Stimulated activated CD8-positive, alpha-beta memory T cell treated with anti-CD3 and anti-CD28 coated beads, Interleukin-4, amount 100 ng/mL, for 48 hours (primary cell): ENCODE data around the gene ST3GAL3.

ENCODE experiments used
- DNase-seq: peaks from one replicate; pipeline ENCODE4 v3.0.0-alpha.2; 2020

The ST3GAL3 gene

GRCh38 chr1:43882763-43883162 lies 175.4 kb downstream of the ST3GAL3 start:
- no peak for DNase-seq

- no peak for DNase-seq
Measured at GRCh38 chr1:43883321-43883720, 176.0 kb downstream of the ST3GAL3 start.

DNA sequence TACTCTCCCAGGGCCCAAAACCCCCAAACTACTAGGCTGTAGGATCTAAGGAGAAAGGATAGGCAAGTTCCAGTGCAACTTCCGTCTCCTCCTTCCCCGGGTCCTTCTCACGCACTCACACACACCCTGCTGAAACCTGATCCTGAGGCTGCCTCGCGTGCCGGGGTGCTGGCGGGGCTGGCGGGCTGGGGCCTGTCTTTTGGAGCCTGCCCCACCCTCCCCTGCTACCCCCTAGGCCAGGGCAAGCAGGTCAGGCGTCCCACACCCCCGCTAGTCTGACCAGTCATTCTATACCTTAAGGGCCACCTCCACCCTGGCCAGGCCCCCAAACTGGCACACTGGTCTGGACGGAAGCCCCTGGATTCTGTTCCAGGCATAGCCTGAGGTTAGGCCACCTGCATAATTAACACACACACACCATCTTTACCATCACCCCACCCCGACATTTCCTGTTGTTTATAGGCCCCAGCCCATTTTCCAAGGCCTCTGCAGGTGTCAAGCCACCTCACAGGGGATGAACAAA lies 178.0 kb downstream of the ST3GAL3 start:
- DNase-seq = no peak

GRCh38 chr1:43887748-43888147 lies 180.4 kb downstream of the ST3GAL3 start:
- no peak for DNase-seq

DNA sequence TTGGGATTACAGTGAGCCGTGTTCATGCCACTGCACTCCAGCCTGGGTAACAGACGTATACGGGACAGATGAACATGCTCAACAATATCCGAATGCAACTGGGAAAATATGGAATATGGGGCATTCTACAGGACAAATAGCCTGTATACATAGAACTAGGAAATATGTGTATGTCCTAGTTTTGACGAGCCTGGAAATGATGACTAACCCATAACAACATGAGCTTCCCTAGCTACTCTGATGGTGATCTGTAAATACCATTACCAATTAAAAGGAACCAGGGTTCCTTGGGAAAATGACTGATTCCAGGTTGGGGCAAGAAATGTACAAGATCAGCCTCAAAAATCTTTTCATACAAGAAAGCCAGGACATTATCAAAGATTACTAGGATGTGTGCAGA lies 183.5 kb downstream of the ST3GAL3 start:
- DNase-seq = no peak

DNA sequence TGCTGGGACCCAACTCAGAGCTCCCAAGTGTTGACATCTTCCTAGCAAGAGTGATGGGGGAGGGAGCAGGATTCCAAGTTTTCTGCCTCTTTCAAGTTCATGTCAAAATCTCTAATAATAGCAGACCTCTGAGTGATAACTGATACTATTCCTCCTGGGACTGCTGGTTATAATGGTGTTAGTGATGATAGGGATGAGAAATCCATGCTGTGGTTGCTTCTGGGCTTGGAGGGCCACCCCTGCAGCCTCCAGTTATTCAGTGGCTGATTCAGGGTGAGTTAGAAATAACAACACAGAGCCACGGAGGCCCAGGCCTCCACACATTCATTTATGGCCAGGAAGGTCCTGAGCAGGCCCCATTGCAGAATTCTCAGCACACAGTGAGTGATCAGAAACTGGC lies 185.7 kb downstream of the ST3GAL3 start:
- DNase-seq = no peak

- DNase-seq = no peak
Measured at GRCh38 chr1:43898981-43899380, 191.6 kb downstream of the ST3GAL3 start.

- no peak for DNase-seq
Measured at GRCh38 chr1:43900386-43900785, 193.1 kb downstream of the ST3GAL3 start.

DNA sequence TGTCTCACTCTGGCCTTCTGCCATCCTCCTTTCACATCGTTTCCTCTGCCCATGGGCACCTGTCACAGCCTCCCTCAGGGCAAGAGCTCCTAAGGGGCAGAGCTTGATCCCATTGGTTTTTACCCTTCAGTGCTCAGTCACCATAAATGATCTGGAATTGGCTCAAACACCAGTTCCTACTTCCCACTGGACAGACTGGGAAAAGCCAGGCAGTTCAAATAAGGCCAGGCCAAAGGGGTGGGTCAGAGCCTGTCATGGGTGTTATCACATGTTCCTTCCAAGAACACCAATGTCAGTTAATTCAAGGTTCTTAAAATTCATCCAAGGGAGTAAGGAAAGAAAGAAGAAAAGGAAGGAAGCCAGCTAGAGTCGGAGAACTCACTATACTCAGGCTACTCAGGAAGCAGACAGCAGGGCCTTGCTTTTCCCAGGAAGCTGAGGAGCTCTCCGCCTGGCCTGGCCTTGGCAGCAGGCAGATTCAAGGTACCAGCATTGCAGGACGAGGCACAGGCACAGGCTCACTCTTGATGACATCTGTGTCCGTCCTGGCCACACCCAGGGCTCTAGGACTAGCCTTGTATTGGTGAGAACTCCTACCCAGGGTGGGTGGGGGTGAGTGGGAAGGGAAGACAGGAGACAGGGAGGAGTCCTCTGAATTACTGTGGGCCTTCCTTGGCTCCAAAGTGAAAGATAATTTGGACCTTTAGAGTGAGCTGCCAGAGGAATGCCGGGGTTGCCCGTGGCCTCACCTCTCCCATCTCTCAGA lies 194.0 kb downstream of the ST3GAL3 start:
- no peak for DNase-seq

DNA sequence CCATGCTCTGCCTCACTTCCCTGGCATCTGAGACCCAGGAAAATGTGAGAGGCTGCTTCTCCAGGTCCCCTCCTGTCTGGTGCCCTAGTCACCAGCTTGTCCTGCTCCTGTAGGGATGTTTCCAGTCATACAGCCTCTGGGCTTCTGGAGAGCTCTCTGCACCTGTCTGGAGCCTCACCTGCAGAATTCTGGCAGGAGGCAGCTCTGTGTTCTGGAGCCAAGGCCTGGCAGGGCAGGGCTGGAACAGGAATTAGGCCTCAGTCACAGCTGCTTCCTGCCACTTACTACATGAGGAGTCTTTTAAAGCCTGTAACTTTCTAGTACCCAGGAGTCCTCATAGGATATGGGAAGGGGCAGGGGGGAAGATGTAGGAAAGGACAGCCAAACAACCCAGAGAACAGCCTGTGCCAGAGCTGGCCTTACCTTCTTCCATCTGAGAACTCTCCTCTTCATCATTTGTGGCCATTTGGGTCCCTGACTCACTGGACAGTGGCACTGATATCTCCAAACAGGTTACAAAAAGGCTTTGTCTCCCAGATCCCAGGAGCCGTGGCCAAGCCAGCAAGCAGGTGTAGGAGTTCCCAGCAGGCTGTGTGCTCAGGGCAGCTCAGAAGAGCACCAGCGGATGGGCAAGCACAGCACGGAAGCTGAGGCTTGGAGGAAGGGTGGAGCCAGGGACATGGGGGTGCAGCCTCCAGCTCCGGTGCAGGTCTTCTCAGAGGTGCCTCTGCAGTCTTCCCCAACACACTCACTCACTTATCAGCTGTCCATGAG lies 194.9 kb downstream of the ST3GAL3 start:
- DNase-seq = no peak

GRCh38 chr1:43904660-43905551 lies 197.6 kb downstream of the ST3GAL3 start:
- DNase-seq = no peak

DNA sequence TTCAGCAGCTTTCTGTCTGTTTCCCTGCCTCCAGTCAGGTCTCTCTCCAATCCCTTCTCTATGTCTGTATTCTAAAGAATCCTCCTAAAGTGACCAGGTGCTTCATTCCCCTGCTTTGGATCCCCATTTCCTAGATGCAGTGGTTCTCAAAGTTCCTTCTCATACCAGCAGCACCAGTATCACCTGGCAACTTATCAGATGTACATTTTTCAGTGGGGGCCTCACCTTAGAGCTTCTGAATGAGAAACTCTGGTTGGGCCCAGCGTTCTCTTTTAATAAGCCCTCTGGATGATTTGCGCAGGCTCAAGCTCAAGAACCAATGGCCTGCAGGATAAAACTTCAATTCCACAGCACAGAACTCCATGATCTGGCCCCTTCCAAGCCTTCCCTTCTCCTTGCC lies 200.9 kb downstream of the ST3GAL3 start:
- no peak for DNase-seq

GRCh38 chr1:43908858-43909257 lies 201.5 kb downstream of the ST3GAL3 start:
- no peak for DNase-seq

DNA sequence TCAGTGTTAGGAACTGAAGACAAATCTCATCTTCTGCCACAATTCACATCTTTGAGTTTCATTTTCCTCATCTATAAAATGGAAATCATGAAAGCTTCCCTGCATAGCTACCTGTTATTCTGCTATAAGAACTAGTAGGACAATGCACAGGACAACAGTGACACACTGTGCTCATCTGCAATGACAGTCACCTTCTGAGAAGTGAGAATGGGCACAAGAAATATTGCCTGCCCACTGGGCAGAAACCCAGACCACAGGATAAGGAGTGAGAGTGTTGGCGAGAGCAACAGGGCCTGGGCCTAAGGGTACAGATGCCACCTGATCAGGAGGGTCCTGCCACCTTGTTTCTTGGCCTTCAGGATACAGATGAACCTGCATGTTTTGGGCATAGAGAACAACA lies 203.0 kb downstream of the ST3GAL3 start:
- DNase-seq = no peak

- DNase-seq = no peak
Measured at GRCh38 chr1:43912607-43913006, 205.3 kb downstream of the ST3GAL3 start.

DNA sequence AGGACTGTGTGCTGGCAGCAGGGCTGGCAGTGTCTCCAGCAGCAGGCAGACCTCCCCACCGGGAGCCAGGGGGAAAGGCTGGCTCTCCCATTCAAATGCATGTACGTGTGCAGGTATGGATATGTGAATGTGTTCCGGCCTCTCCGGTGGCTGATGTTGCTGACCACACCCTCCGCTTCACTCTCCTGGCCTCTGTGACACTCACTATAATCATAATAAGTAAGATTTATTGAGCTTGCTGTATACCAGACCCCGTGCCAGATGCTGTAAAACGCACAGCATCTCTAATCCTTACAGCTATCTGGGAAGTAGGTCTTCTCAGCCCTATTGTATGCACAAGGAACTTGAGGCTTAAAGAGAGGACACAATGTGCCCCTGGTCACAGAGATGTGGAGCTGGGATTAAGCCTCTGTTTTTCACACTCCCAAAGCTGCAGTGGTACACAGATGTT lies 205.7 kb downstream of the ST3GAL3 start:
- no peak for DNase-seq

DNA sequence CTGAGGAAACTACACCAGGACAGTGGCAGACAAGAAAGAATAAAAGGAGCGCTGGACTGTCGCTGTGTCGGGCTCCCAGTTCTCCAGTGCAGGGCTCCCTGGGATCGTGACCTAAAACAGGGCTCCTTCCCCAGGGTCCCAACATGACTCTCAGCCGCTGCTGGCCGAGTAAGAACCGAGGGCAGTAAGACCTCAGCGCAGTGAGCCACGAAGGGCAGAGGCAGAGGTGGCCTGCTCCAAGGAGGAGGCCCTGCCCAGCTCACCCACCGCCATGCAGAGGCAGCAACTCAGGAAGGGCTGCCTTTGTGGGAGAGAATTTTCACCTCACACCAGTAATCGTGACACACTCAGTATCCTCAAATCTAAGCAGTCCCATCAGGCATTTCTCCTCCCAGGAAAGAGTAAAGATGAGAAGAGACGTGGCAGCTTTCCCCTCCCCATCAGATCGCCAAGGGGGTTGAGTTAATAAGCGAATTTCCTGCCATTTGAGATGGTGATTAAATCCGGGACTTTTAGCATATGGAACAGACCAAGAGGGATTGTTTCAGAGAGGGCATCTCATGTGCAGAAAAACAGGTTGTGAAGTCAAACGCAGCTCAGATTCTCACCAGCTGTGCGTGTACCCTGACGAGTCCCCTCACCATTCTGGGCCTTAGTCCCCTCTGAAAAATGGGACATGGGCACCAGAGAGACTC lies 206.5 kb downstream of the ST3GAL3 start:
- no peak for DNase-seq

DNA sequence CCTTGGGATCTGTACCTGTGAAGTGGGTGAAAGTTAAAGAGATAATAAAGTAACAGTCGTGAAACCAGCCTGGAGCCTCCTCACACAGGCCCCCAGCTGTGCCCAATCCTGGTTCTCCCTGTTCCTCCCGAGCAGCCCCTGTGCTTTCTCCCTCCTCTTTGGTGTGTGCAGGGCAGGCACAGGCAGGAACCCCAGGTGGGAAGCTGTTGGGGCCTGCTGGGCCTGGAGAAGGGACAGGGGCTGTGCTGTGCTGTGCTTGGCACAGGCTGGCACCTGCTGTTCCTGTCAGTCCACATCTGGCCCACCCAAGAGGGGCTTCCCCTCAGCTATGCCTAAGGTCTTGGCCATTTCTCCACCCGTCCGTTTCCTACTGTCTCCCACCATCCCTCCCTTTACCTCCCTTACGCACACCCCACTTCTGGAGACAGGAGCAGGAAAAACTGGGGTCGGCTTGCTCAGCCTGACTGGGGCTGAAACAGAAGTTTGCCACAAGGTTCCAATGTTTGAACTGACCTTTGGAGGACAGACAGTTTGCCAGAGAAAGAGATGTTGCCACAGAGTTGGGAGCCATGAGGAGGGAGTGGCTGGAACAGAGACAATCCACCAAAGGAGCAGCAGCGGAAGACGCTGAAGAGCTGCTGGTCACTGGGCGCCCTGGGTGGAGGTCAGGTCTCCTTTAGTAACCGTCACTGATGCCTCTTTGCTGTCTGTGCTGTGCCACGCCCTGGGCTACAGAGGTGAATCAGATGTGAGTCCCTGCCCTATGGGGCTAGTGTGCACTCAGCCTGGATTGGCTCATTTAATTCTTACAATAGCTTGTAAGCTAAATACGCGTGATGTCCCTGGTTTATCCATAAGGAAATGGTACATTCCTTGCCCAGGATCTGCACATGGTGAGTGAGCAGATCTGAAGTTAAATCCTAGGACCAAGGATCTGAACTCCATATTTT lies 207.5 kb downstream of the ST3GAL3 start:
- DNase-seq = no peak

- no peak for DNase-seq
Measured at GRCh38 chr1:43919906-43920305, 212.6 kb downstream of the ST3GAL3 start.

DNA sequence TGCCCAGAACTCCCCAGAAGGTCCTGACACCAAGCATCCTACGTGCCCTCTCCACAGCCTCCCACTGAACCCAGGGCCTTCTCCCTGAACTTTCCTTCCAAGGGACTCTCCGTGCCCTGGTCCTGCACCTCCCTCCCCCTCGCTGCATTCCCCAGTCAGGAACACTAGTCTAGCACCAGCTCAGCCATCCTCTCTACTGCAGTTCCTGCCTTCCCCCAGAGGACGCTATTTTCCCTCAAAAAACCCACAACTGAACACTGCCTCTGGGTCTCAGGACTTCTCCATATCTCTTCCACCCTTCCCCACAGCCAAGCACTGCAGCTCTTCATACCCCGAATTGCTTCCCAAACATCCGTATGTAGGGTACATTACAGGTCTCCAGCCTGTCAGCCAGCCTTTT lies 213.7 kb downstream of the ST3GAL3 start:
- DNase-seq = no peak

- no peak for DNase-seq
Measured at GRCh38 chr1:43924516-43924915, 217.2 kb downstream of the ST3GAL3 start.
